ENCODE measurements around the gene TSC22D3.

TSC22D3 gene

GRCh38 chrX:107736781-107737531 is 38.6 kb downstream of the TSC22D3 start:
- H4K20me1 ChIP-seq (ENCODE audit: insufficient read depth, low read length): no peaks in the 10 kb centered on the region
- no peak overlapping the region for H2AFZ ChIP-seq (ENCODE audit: low read depth, low read length)
- H3K27ac ChIP-seq (ENCODE audit: low read length): no peak overlapping the region
- DNase-seq (no peak), ATAC-seq (ENCODE audit: insufficient read depth, low read depth) (no peak)
- no peaks in the 10 kb centered on the region for H3K27me3 ChIP-seq (ENCODE audit: insufficient read depth, low read length, poor library complexity)
- peaks cover 14% of the 10 kb centered on the region for H3K4me1 ChIP-seq (ENCODE audit: insufficient read depth, low read length)
- no peak overlapping the region for H3K9ac ChIP-seq (ENCODE audit: low read depth, low read length)
- no peaks in the 10 kb centered on the region for H3K36me3 ChIP-seq (ENCODE audit: insufficient read depth, low read length)
- no peaks in the 10 kb centered on the region for H3K9me3 ChIP-seq (ENCODE audit: insufficient read depth, low read length, severe bottlenecking)
- no peak overlapping the region for H3K4me2 ChIP-seq (ENCODE audit: insufficient read depth, low read length)
- no peaks in the 10 kb centered on the region for H3K79me2 ChIP-seq (ENCODE audit: insufficient read depth, low read length)
- TF ChIP-seq CTCF (IDR thresholded peaks at IDR 0.05; ENCODE audit: borderline replicate concordance, extremely low read depth, low read length, poor library complexity, severe bottlenecking) (no peak), EZH2 (IDR thresholded peaks at IDR 0.05; ENCODE audit: borderline replicate concordance, low read depth, low read length, severe bottlenecking) (no peak)
- no peak overlapping the region for H3K4me3 ChIP-seq (ENCODE audit: low read depth in 1 of 2, low read length in 2 of 2)

GRCh38 chrX:107734646-107735045 is 40.9 kb downstream of the TSC22D3 start:
- no peaks in the 10 kb centered on the region for H3K36me3 ChIP-seq (ENCODE audit: insufficient read depth, low read length)
- DNase-seq: no peak
- no peak overlapping the region for H2AFZ ChIP-seq (ENCODE audit: low read depth, low read length)
- TF ChIP-seq EZH2 (IDR thresholded peaks at IDR 0.05; ENCODE audit: borderline replicate concordance, low read depth, low read length, severe bottlenecking) (no peak), CTCF (IDR thresholded peaks at IDR 0.05; ENCODE audit: borderline replicate concordance, extremely low read depth, low read length, poor library complexity, severe bottlenecking) (no peak)
- H3K79me2 ChIP-seq (ENCODE audit: insufficient read depth, low read length): no peaks in the 10 kb centered on the region
- no peaks in the 10 kb centered on the region for H3K9me3 ChIP-seq (ENCODE audit: insufficient read depth, low read length, severe bottlenecking)
- H3K9ac ChIP-seq (ENCODE audit: low read depth, low read length): no peak overlapping the region
- no peak for ATAC-seq (ENCODE audit: insufficient read depth, low read depth)
- no peaks in the 10 kb centered on the region for H4K20me1 ChIP-seq (ENCODE audit: insufficient read depth, low read length)
- H3K4me3 ChIP-seq (ENCODE audit: low read depth in 1 of 2, low read length in 2 of 2): no peak overlapping the region
- H3K4me1 ChIP-seq (ENCODE audit: insufficient read depth, low read length): no peaks in the 10 kb centered on the region
- H3K27ac ChIP-seq (ENCODE audit: low read length): no peak overlapping the region
- no peaks in the 10 kb centered on the region for H3K27me3 ChIP-seq (ENCODE audit: insufficient read depth, low read length, poor library complexity)
- no peak overlapping the region for H3K4me2 ChIP-seq (ENCODE audit: insufficient read depth, low read length)

GRCh38 chrX:107733686-107734085 is 41.9 kb downstream of the TSC22D3 start:
- H3K9me3 ChIP-seq (ENCODE audit: insufficient read depth, low read length, severe bottlenecking): no peaks in the 10 kb centered on the region
- no peak overlapping the region for H3K9ac ChIP-seq (ENCODE audit: low read depth, low read length)
- TF ChIP-seq EZH2 (IDR thresholded peaks at IDR 0.05; ENCODE audit: borderline replicate concordance, low read depth, low read length, severe bottlenecking) (no peak), CTCF (IDR thresholded peaks at IDR 0.05; ENCODE audit: borderline replicate concordance, extremely low read depth, low read length, poor library complexity, severe bottlenecking) (no peak)
- H3K79me2 ChIP-seq (ENCODE audit: insufficient read depth, low read length): no peaks in the 10 kb centered on the region
- no peak for ATAC-seq (ENCODE audit: insufficient read depth, low read depth)
- no peaks in the 10 kb centered on the region for H3K4me1 ChIP-seq (ENCODE audit: insufficient read depth, low read length)
- no peaks in the 10 kb centered on the region for H4K20me1 ChIP-seq (ENCODE audit: insufficient read depth, low read length)
- no peak overlapping the region for H3K4me2 ChIP-seq (ENCODE audit: insufficient read depth, low read length)
- no peak overlapping the region for H2AFZ ChIP-seq (ENCODE audit: low read depth, low read length)
- H3K36me3 ChIP-seq (ENCODE audit: insufficient read depth, low read length): no peaks in the 10 kb centered on the region
- no peak overlapping the region for H3K4me3 ChIP-seq (ENCODE audit: low read depth in 1 of 2, low read length in 2 of 2)
- no peak for DNase-seq
- H3K27ac ChIP-seq (ENCODE audit: low read length): no peak overlapping the region
- no peaks in the 10 kb centered on the region for H3K27me3 ChIP-seq (ENCODE audit: insufficient read depth, low read length, poor library complexity)
